Measurements from ENCODE around the gene SERPINE2.

SERPINE2 gene, protein sequence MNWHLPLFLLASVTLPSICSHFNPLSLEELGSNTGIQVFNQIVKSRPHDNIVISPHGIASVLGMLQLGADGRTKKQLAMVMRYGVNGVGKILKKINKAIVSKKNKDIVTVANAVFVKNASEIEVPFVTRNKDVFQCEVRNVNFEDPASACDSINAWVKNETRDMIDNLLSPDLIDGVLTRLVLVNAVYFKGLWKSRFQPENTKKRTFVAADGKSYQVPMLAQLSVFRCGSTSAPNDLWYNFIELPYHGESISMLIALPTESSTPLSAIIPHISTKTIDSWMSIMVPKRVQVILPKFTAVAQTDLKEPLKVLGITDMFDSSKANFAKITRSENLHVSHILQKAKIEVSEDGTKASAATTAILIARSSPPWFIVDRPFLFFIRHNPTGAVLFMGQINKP

GRCh38 chr2:224039080-224039769 is at the start of gene SERPINE2:
Gene SERPINE2, minus strand, starts transcription at chr2:224039286. Its CDS starts 37,386 bp downstream, at chr2:224001900.
- peak; percentile 86 for ATAC-seq
- DNase-seq = peak; percentile 67
- peaks cover 54% of the 10 kb centered on the region for H3K27me3 Mint-ChIP-seq
- peaks cover 26% of the 10 kb centered on the region for H3K4me1 Mint-ChIP-seq
- H3K36me3 Mint-ChIP-seq (ENCODE audit: low read depth) = no peaks in the 10 kb centered on the region
- no peaks in the 10 kb centered on the region for H3K9me3 Mint-ChIP-seq
- peak within 1 kb of the TSS; percentile 68 for H3K27ac Mint-ChIP-seq
- peak within 1 kb of the TSS; percentile 96 for H3K4me3 Mint-ChIP-seq

DNA sequence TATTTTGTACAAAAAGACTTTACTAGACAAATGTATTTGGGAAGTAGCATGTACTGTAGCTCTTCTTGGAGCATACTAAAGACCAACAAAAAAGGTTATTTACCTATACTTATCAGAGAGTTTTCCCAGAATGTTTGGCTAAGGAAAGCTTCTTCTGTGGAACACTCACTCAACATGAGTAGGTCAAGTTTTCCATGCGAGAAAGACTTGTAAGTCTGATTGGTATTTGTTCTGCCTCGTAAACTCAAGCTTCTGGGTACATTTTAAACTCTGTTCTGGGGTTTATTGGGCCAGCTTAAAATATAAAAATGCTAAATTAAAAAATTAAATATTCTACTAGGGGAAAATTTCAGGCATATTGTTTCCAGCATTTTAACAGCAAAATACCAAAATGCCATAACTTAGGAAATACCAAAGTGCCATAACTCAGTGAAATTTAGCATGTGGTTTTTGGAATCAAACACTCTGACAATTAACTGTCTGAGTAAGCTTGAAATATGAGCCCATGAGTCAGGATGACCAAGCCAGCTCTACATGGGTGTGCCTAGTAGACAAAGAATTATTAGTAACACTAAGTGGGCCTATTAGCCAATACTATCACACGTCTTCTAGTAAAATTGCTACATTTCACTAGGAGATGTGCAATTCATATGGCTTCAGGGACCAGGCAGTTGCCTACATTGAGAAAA is 47.3 kb upstream of the SERPINE2 start:
- Mint-ChIP-seq H3K36me3 (ENCODE audit: low read depth) (no peaks in the 10 kb centered on the region), H3K4me3 (no peak overlapping the region), H3K9me3 (no peaks in the 10 kb centered on the region), H3K27me3 (no peaks in the 10 kb centered on the region), H3K27ac (no peak overlapping the region), H3K4me1 (peaks cover 2% of the 10 kb centered on the region)
- ATAC-seq = no peak
- no peak for DNase-seq

DNA sequence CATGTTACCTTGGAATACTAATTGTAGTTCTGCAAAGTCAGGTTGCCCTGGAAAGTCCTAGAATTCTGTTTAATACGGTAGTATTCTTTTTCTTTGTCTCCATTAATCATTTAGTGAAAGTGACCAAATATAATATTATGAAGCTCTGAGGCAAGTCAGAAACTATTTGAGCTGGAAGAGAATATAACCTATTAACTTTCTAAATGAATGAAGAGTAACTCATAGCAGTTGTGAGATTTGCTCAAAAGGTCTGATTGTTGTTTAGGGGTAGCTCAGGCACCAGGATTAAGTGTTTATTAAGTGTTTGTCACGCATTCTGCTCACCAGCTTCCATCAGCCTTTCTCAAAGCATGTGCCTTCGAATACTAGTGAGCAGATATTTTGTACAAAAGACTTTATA is 46.7 kb upstream of the SERPINE2 start:
- no peaks in the 10 kb centered on the region for H3K9me3 Mint-ChIP-seq
- H3K4me1 Mint-ChIP-seq = peaks cover 2% of the 10 kb centered on the region
- no peak overlapping the region for H3K4me3 Mint-ChIP-seq
- ATAC-seq (no peak), DNase-seq (no peak)
- H3K27ac Mint-ChIP-seq = no peak overlapping the region
- no peaks in the 10 kb centered on the region for H3K36me3 Mint-ChIP-seq (ENCODE audit: low read depth)
- no peaks in the 10 kb centered on the region for H3K27me3 Mint-ChIP-seq

DNA sequence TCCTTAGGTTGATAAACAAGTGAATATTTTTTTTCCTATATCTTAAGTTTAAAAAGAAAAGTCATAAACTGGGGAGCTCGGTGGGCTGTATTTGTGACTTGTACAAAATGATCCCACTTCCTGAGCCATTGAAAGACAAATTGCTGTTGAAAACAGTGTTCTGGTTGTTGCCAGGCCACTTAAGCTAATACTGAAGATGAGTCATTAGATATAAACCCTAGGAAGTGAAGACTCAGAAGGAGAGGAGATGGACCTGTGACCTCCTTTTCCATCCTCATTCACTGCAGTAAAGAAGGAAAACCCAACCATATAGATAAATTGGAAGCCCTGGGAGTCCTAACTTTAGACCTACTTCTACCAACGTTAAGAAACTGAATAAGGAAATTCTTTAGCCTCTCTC is 46.2 kb upstream of the SERPINE2 start:
- Mint-ChIP-seq H3K4me3 (no peak overlapping the region), H3K27ac (no peak overlapping the region), H3K4me1 (peaks cover 2% of the 10 kb centered on the region), H3K9me3 (no peaks in the 10 kb centered on the region), H3K36me3 (ENCODE audit: low read depth) (no peaks in the 10 kb centered on the region), H3K27me3 (no peaks in the 10 kb centered on the region)
- DNase-seq (no peak), ATAC-seq (no peak)

DNA sequence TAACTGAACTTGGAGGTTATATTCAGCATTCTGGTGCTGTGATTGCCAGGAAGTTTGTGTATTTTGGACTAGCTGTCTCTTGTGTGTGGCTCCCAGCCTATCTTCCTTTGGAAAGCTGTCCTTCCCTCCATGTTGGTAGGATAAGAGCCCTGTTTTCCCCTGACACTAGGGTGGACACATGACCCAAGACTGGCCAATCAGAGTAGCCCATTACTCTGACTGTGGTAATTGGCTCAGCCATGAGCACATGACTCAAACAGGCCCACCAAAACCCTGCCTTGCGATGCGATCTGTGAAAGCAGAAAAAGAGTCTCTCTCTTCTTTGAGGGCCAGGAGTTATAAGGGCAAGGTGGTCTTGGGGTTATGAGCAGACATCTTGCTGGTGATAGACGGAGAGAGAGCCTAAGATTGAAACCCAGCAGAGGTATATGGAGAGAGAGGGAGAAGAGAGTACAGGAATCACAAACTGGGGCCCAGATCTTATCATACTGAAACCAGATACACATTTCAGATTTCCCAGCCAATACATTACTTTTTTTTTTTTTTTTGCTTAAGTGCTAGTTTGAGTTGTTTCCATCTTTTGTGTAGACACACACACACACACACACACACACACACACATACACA is 45.3 kb upstream of the SERPINE2 start:
- no peaks in the 10 kb centered on the region for H3K9me3 Mint-ChIP-seq
- no peak for DNase-seq
- no peak overlapping the region for H3K4me3 Mint-ChIP-seq
- no peak for ATAC-seq
- H3K27ac Mint-ChIP-seq = no peak overlapping the region
- H3K4me1 Mint-ChIP-seq = peaks cover 2% of the 10 kb centered on the region
- no peaks in the 10 kb centered on the region for H3K36me3 Mint-ChIP-seq (ENCODE audit: low read depth)
- no peaks in the 10 kb centered on the region for H3K27me3 Mint-ChIP-seq

GRCh38 chr2:224083638-224084037 is 44.6 kb upstream of the SERPINE2 start:
- H3K4me3 Mint-ChIP-seq = no peak overlapping the region
- no peak overlapping the region for H3K27ac Mint-ChIP-seq
- no peaks in the 10 kb centered on the region for H3K9me3 Mint-ChIP-seq
- H3K27me3 Mint-ChIP-seq = no peaks in the 10 kb centered on the region
- DNase-seq = no peak
- peaks cover 2% of the 10 kb centered on the region for H3K4me1 Mint-ChIP-seq
- ATAC-seq = no peak
- H3K36me3 Mint-ChIP-seq (ENCODE audit: low read depth) = no peaks in the 10 kb centered on the region

DNA sequence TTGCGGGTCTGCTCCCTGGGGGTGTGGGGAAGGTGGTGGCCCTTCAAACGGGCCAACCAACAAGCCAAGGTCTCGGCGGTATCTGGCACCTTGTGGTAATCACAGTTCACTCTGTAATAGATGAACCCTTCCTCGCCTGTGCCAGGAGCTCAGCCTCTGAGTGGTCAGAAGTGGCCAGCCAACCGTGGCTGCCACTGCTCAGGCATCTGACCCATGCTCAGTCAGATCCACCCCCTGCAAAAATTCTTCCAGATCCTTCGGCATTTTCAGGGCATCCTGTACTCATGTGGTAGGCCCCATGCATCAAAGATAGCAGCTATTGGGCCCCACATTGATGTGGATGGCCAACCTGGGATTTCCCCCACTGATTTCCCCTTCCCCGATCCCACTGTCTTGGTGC is 39.6 kb upstream of the SERPINE2 start:
- no peaks in the 10 kb centered on the region for H3K4me1 Mint-ChIP-seq
- no peak for DNase-seq
- no peaks in the 10 kb centered on the region for H3K36me3 Mint-ChIP-seq (ENCODE audit: low read depth)
- no peaks in the 10 kb centered on the region for H3K9me3 Mint-ChIP-seq
- ATAC-seq = no peak
- no peak overlapping the region for H3K4me3 Mint-ChIP-seq
- H3K27ac Mint-ChIP-seq = no peak overlapping the region
- H3K27me3 Mint-ChIP-seq = no peaks in the 10 kb centered on the region

DNA sequence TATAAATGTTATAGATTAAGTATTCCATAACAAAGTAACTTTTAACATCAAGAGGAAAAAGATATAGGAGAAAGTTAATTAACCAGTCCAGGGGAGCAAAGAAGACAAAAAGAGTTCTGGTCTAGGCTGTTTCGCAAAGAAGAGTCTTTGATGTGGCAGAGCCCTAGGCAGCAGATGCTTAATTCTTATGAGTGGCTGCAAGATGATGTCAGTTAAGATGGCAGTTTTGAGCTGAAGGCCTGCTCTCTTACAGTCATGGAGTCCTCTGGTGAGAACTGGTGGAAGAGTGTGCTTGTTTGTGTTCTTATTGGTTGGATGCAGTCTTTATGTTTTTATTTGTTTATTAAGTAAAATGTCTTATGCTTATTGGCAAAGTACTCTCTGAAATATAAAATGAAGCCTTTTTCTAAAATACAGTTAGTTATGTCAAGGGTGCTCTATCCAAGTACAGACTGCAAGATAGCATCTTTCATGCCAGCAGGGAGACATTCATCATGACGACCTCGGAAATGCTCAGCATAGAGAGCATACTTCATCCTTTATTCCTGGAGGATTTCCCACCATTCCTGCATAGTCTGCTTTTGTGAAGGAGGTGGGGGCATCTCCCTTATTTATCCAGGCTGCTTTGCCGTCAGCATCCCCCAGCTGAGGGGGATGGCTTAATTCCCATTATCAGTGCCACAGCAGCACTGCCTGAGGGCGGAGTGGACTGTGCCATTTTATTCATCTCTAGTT is 38.9 kb upstream of the SERPINE2 start:
- Mint-ChIP-seq H3K9me3 (no peaks in the 10 kb centered on the region), H3K27me3 (no peaks in the 10 kb centered on the region), H3K4me3 (no peak overlapping the region), H3K27ac (no peak overlapping the region), H3K36me3 (ENCODE audit: low read depth) (no peaks in the 10 kb centered on the region), H3K4me1 (no peaks in the 10 kb centered on the region)
- DNase-seq = no peak
- ATAC-seq = no peak

DNA sequence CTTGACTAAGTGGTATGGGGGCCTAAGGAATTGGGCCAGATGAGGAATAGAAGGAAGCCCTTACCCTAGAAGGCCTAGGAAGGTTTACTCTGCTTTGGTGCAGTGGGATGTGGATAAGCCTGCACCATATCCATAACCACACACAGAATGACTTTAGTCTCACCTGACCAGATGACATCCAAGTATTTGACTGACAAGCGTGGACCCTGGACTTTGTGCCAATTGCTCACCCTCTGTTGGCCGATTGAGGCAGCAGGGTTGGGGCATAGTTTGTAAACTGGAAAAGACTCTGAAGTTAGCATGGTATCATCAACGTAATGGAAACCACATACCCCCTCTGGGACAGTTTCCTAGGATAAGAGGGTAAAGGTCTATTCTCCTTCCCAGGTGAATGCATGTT is 36.5 kb upstream of the SERPINE2 start:
- no peaks in the 10 kb centered on the region for H3K27me3 Mint-ChIP-seq

DNA sequence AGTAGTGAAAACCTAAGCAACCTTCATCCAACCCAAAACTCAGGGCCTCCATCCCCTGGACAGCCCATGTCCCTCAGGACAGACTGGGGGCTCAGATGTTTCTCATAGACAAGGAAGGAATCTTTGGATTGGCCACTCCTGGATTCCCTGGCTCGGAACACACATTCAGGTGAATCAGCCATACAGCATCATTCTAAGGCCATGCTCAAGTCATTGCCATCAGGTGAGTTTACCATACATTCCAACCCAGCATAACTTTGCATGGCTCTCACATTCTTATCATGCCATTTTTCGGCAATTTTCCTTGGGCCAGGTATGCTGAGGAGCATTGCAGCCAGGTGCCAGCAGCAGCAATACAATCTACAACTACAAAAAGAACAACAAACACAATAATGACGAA is 34.6 kb upstream of the SERPINE2 start:
- no peaks in the 10 kb centered on the region for H3K9me3 Mint-ChIP-seq
- H3K27ac Mint-ChIP-seq = no peak overlapping the region
- H3K36me3 Mint-ChIP-seq (ENCODE audit: low read depth) = no peaks in the 10 kb centered on the region
- H3K27me3 Mint-ChIP-seq = no peaks in the 10 kb centered on the region
- H3K4me1 Mint-ChIP-seq = no peaks in the 10 kb centered on the region
- DNase-seq (no peak), ATAC-seq (no peak)
- H3K4me3 Mint-ChIP-seq = no peak overlapping the region

More for the DNA sequence above, 36.5 kb upstream of the SERPINE2 start:
- DNase-seq (no peak), ATAC-seq (no peak)
- Mint-ChIP-seq H3K4me1 (no peaks in the 10 kb centered on the region), H3K9me3 (no peaks in the 10 kb centered on the region), H3K4me3 (no peak overlapping the region), H3K36me3 (ENCODE audit: low read depth) (no peaks in the 10 kb centered on the region), H3K27ac (no peak overlapping the region)

DNA sequence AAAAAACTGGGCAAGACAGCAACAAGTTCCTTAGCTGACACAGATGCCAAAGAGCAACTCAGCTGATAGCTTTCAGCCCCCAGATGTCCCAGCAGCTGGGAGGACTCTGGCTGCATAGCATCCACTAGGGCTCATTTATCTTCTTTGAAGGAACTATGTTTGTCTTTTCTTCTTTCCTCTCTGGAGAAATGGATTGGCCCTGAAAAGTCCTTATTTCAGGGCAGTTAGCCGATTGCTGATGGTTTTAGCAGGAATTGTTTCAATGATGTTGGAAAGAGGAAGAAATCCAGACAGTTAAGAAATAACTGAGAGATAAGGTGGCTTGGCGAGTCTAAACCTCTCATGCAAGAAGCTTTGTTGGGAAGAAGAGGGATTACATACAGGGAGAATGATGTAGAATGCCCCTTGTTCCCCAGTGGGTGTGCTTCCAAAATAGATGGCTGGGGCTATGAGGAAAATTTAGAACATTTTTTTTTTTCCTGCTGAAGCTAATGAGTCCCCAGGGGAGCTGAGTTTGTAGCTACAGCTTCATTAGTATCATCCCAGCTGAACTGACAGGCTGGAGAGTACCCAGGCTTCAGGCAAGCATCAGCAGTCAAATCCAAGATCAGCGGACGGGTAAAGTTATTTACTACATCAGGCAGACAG is 33.6 kb upstream of the SERPINE2 start:
- Mint-ChIP-seq H3K27me3 (no peaks in the 10 kb centered on the region), H3K27ac (no peak overlapping the region), H3K9me3 (no peaks in the 10 kb centered on the region), H3K4me1 (no peaks in the 10 kb centered on the region), H3K4me3 (no peak overlapping the region), H3K36me3 (ENCODE audit: low read depth) (no peaks in the 10 kb centered on the region)
- ATAC-seq = no peak
- no peak for DNase-seq

GRCh38 chr2:224069172-224069571 is 30.1 kb upstream of the SERPINE2 start:
- Mint-ChIP-seq H3K27me3 (no peaks in the 10 kb centered on the region), H3K4me1 (no peaks in the 10 kb centered on the region), H3K27ac (no peak overlapping the region), H3K36me3 (ENCODE audit: low read depth) (no peaks in the 10 kb centered on the region), H3K4me3 (no peak overlapping the region), H3K9me3 (no peaks in the 10 kb centered on the region)
- DNase-seq = no peak
- ATAC-seq = no peak

GRCh38 chr2:224063298-224063648 is 24.2 kb upstream of the SERPINE2 start:
- no peak for ATAC-seq
- H3K27ac Mint-ChIP-seq = no peak overlapping the region
- no peaks in the 10 kb centered on the region for H3K27me3 Mint-ChIP-seq
- H3K4me3 Mint-ChIP-seq = no peak overlapping the region
- no peak for DNase-seq
- peaks cover 1% of the 10 kb centered on the region for H3K4me1 Mint-ChIP-seq
- H3K9me3 Mint-ChIP-seq = no peaks in the 10 kb centered on the region
- no peaks in the 10 kb centered on the region for H3K36me3 Mint-ChIP-seq (ENCODE audit: low read depth)
